ENCODE data around the gene AFM.
"Not testable (repeated sequence)": the region's sequence is repeated elsewhere in the genome, so short reads cannot be mapped to it uniquely, and the experiment has no call there.

AFM gene

GRCh38 chr4:73499996-73500765 lies 18.6 kb downstream of the AFM start:
- in situ Hi-C loops (cut with MboI; ENCODE audit: low sequenced_read_pairs) = no loop called here

DNA sequence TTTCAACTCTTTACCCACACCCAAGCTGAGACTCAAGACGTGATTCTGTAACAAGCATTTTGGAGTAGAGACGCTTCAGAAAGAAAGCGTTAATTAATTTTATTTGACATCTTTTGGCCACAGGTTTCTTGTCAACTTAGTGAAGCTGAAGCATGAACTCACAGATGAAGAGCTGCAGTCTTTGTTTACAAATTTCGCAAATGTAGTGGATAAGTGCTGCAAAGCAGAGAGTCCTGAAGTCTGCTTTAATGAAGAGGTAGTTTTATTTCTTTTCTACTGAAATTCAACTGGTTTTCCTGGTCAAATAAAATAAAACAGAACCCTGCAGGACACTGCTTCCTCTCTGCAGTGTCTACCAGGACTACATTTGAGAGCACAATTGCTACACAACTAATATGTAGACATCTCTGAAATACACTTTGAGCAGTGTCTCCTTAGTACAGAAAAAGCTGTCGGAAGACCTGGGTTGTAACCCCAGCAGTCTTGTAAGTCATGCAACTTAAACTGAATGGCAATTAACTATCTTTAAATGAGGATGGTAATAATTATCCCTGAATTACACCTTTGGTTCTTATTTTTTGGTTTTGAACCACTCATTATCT lies 20.2 kb downstream of the AFM start:
- in situ Hi-C loops (cut with MboI; ENCODE audit: low sequenced_read_pairs) = no loop called here

DNA sequence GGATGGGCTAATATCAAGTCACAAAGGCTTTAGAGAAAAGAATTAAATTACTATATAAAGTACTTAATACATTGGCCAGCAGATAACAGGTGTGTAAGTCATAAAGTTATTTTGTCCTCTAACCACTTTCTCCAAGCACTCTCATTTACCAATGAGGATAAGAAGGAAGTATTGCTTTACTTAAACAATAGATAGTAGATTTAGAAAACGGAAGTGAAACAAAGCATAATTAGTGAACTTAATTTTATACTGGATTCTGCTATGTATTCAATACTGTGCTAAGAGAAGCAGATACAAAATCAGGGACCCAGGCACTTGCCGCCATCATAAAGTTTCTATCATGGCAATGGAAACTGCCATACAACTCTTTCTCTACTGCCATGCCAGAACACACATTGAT lies 24.0 kb downstream of the AFM start:
- in situ Hi-C loops (cut with MboI; ENCODE audit: low sequenced_read_pairs) = no loop called here

GRCh38 chr4:73507541-73507940 lies 26.0 kb downstream of the AFM start:
- in situ Hi-C loops (cut with MboI; ENCODE audit: low sequenced_read_pairs) = no loop called here

- in situ Hi-C loops (cut with MboI; ENCODE audit: low sequenced_read_pairs) = no loop called here
Observed at GRCh38 chr4:73508651-73509050, 27.1 kb downstream of the AFM start.

GRCh38 chr4:73518340-73518739 lies 36.8 kb downstream of the AFM start:
- in situ Hi-C loops (cut with MboI; ENCODE audit: low sequenced_read_pairs) = no loop called here

GRCh38 chr4:73520821-73521220 lies 39.3 kb downstream of the AFM start:
- in situ Hi-C loops (cut with MboI; ENCODE audit: low sequenced_read_pairs) = no loop called here

GRCh38 chr4:73523126-73523525 lies 41.6 kb downstream of the AFM start:
- in situ Hi-C loops (cut with MboI; ENCODE audit: low sequenced_read_pairs) = no loop called here

DNA sequence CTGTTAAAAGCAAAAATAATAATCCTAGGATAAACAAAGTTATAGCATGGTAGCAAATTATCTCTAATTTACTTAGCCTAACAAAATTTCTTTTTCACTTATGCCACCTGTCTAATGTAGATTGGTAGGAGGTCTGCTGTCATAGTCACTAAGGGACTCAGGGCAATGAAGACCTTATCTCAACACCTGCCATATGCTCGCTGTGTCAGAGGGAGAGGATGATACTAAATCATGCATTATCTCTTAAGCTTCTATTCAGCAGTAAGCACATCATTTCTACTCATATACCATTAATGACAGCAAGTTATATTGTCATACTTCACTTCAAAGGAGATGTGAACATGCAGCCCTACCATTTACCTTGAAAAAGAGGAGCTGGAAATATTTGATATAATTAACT lies 44.1 kb downstream of the AFM start:
- in situ Hi-C loops (cut with MboI; ENCODE audit: low sequenced_read_pairs) = no loop called here

- in situ Hi-C loops (cut with MboI; ENCODE audit: low sequenced_read_pairs) = no loop called here
Observed at GRCh38 chr4:73527196-73527595, 45.7 kb downstream of the AFM start.

- in situ Hi-C loops (cut with MboI; ENCODE audit: low sequenced_read_pairs) = no loop called here
Observed at GRCh38 chr4:73528171-73528570, 46.6 kb downstream of the AFM start.

GRCh38 chr4:73533515-73534422 lies 52.2 kb downstream of the AFM start:
- in situ Hi-C loops (cut with MboI; ENCODE audit: low sequenced_read_pairs) = no loop called here

DNA sequence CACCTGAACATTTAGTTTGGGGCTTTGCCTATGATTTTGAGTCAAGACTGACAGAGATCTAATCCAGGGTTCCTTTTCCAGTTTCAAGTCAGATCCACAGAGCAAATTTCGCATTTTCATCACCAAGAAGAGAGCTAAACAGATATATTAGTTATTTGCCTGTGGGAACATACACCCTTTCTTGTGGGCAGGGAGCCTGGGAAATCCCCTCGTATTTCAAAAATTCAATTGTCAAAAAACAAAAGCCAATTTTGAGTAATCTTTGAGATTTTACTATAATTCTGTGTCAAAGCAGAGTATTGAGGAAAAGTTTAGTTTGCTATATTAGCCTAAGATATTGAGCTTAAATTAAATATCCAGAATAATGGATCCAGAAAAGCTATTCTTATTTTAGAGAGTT lies 56.6 kb downstream of the AFM start:
- in situ Hi-C loops (cut with MboI; ENCODE audit: low sequenced_read_pairs) = no loop called here

DNA sequence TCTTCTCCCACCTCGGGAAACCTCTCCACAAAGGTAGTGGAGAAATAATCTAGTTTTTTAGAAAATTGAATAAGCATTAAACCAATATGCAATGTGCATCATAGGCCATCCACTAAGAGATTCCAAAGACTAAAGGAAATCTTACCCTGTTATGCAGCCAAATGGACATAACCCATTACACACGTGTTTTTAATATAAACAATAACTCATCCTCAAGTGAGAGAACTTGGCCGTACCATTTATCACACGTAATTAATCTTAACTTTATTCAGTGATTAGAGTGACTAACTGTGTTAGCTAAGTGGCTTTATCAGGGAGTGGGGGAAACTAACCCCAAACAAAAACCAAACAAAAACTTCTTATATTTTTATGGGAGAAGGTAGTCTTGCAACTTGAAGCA lies 57.8 kb downstream of the AFM start:
- in situ Hi-C loops (cut with MboI; ENCODE audit: low sequenced_read_pairs) = no loop called here

- in situ Hi-C loops (cut with MboI; ENCODE audit: low sequenced_read_pairs) = no loop called here
Observed at GRCh38 chr4:73540826-73541225, 59.3 kb downstream of the AFM start.

DNA sequence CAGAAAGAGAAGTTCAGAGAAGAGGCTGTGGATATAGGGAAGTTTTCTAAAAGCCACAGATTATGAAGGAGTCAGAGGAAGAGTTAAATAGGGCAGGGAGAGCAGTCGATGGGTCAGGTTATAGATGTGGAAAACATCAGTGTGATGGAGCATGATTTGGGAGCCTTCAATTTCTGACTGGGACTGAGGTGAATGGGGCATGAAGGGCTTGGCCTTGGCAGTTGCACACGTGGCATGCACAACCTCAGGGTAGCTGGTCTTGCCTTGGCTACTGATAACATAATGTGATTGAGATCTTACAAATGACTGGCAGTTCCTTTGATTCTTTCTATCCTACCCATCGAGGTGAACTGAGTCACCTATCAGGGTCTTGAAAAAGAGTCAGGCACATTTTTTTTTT lies 59.7 kb downstream of the AFM start:
- in situ Hi-C loops (cut with MboI; ENCODE audit: low sequenced_read_pairs) = no loop called here

DNA sequence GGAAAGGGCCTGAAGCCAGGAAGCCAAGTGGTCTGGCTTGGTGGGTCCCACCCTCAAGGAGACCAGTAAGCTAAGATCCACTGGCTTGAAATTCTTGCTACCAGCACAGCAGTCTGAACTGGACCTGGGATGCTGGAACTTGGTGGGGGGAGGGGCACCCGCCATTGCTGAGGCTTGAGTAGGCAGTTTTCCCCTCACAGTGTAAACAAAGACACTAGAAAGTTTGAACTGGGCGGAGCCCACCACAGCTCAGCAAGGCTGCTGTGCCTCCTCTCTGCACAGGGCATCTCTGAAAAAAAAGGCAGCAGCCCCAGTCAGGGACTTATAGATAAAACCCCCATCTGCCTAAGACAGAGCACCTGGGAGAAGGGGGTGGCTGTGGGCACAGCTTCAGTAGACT lies 63.1 kb downstream of the AFM start:
- in situ Hi-C loops (cut with MboI; ENCODE audit: low sequenced_read_pairs) = no loop called here

- in situ Hi-C loops (cut with MboI; ENCODE audit: low sequenced_read_pairs) = not testable (repeated sequence)
Observed at GRCh38 chr4:73550865-73551264, 69.3 kb downstream of the AFM start.

All from HL-60/S4 treated with phorbol 12-myristate 13-acetate at 8.2 ng/mL for 4 days and 3 days (cell line).